Activated CD4-positive, alpha-beta T cell treated with anti-CD3 and anti-CD28 coated beads, Interleukin-2, amount 10 ng/mL, durations not matched to agents 24 days and 14 days (primary cell): ENCODE data around the gene IAH1. TPM values are rescaled to one million over a fixed set of nuclear protein-coding genes. Genes with fewer than 3 reads are reported as not detected.

Experiments used
- DNase-seq: peaks from one replicate; pipeline ENCODE4 v3.0.0; 2022
- H3K27ac Mint-ChIP-seq: one replicate; pipeline ENCODE4 v1.8.0; 2022; ENCODE audit warnings: mild to moderate bottlenecking, mixed read lengths
- H3K27me3 Mint-ChIP-seq: one replicate; pipeline ENCODE4 v1.8.0; 2022; ENCODE audit warnings: mixed read lengths
- H3K36me3 Mint-ChIP-seq: one replicate; pipeline ENCODE4 v1.8.0; 2022; ENCODE audit warnings: low read depth, mild to moderate bottlenecking, mixed read lengths
- H3K4me1 Mint-ChIP-seq: one replicate; pipeline ENCODE4 v1.8.0; 2021; ENCODE audit warnings: mixed read lengths
- H3K4me3 Mint-ChIP-seq: one replicate; pipeline ENCODE4 v1.8.0; 2022; ENCODE audit warnings: mild to moderate bottlenecking, moderate library complexity, mixed read lengths
- H3K9me3 Mint-ChIP-seq: one replicate; pipeline ENCODE4 v1.8.0; 2021; ENCODE audit warnings: mixed read lengths
- intact Hi-C: fragments of 100-400 bp; cut with micrococcal nuclease; formaldehyde crosslinking; loops from one replicate; pipeline ENCODE4 v1.15.1; 2023
- total RNA-seq: library from RNA; stranded (reverse); gene quantifications from 2 replicates; pipeline ENCODE4 v1.2.3, GENCODE V29; 2022

Gene IAH1
- total RNA-seq, 1 donor from 2014 or later, result 78.6 TPM

- Mint-ChIP-seq H3K4me1 (no peaks in the 10 kb centered on the region), H3K9me3 (no peaks in the 10 kb centered on the region), H3K27me3 (no peaks in the 10 kb centered on the region), H3K36me3 (peaks cover 60% of the 10 kb centered on the region), H3K27ac (no peak overlapping the region), H3K4me3 (no peak overlapping the region)
- intact Hi-C loops, result no loop called here
- no peak for DNase-seq
Measured at GRCh38 chr2:9525266-9525665, 50.9 kb downstream of the IAH1 start.

DNA sequence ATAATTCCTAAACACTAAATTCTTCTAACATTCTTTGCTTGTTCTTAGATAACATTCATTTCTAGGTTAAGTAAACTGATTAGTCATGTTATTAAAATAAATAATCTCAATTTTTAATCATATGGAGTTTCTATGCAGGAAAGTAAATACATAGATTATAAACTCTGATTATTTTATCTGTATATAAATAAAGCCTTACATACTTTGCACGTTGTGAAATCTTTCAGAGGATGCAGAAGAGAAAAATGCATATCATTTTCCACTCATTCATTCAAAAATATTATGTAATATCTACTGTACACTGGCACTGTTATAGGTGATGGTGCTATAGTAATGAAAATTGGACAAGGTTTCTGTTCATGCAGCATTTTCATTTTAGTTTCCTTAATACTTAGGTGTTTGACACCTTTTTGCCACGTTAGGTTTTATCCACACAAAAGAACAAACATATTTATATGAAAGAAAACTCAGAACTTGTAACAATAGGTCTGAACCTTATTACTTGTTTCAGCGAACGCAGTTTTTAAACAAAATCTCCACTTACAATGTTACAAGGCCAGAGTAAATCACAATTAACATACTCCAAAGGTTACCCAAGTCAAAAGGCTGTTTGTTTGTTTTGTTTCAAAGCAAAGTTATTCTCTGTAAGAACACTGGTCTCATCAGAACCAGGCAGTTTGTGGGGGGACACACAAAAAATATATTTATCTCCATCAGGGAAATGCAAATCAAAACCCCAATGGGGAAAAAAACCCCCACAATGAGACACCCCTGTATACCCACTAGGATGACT, 53.8 kb downstream of the IAH1 start:
- Mint-ChIP-seq H3K27ac (no peak overlapping the region), H3K36me3 (peaks cover 50% of the 10 kb centered on the region), H3K4me1 (no peaks in the 10 kb centered on the region), H3K27me3 (no peaks in the 10 kb centered on the region), H3K4me3 (no peak overlapping the region), H3K9me3 (no peaks in the 10 kb centered on the region)
- DNase-seq, result no peak
- intact Hi-C loops, result no loop called here

GRCh38 chr2:9532421-9532820, 58.1 kb downstream of the IAH1 start:
- DNase-seq, result no peak
- intact Hi-C loops, result no loop called here
- Mint-ChIP-seq H3K36me3 (peaks cover 48% of the 10 kb centered on the region), H3K27me3 (no peaks in the 10 kb centered on the region), H3K27ac (no peak overlapping the region), H3K4me3 (no peak overlapping the region), H3K4me1 (peaks cover 8% of the 10 kb centered on the region), H3K9me3 (no peaks in the 10 kb centered on the region)

DNA sequence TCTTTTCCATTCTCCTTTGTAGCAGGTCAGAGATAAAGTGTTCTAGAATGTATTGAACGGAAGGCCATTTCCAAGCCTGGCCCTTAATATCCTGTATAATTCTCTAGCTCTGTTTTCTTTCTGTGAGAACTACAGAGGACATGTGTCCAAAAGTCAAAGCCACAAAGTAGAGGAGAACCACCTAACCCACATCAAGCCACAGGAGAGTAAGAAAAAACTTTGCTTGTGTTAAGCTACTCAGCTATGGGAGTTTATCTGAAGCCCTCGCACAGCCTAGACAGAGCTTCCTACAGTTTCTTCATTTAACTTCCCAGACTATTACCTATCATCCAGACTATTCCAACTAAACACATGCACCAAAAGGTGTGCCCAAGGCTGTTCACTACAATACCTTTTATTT, 59.3 kb downstream of the IAH1 start:
- Mint-ChIP-seq H3K36me3 (peaks cover 48% of the 10 kb centered on the region), H3K4me1 (peaks cover 14% of the 10 kb centered on the region), H3K27ac (no peak overlapping the region), H3K9me3 (no peaks in the 10 kb centered on the region), H3K27me3 (no peaks in the 10 kb centered on the region), H3K4me3 (no peak overlapping the region)
- intact Hi-C loops, result no loop called here
- no peak for DNase-seq

DNA sequence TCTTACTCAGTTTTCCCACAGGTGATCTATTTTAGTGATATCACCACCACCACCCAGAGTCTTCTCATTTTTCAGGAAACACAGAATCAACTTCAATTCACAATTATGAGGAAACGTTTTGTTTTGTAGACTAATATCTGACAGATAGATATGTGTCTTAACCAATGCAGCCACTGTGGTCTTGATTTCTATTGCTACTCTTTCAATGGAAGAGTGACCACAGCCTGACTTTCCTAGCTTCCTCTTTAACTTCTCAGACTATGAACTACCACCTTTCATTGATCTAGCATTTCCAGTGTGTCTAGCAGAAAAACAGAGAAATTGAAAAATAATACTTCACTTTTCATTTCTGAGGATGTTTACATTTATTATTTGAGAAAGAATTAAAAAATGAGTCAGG, 60.8 kb downstream of the IAH1 start:
- H3K27me3 Mint-ChIP-seq, result no peaks in the 10 kb centered on the region
- H3K27ac Mint-ChIP-seq, result no peak overlapping the region
- H3K4me1 Mint-ChIP-seq, result peaks cover 18% of the 10 kb centered on the region
- no peak for DNase-seq
- intact Hi-C loops, result no loop called here
- no peak overlapping the region for H3K4me3 Mint-ChIP-seq
- no peaks in the 10 kb centered on the region for H3K9me3 Mint-ChIP-seq
- H3K36me3 Mint-ChIP-seq, result peaks cover 35% of the 10 kb centered on the region

GRCh38 chr2:9536504-9536903, 62.2 kb downstream of the IAH1 start:
- Mint-ChIP-seq H3K27me3 (no peaks in the 10 kb centered on the region), H3K4me3 (no peak overlapping the region), H3K36me3 (peaks cover 35% of the 10 kb centered on the region), H3K27ac (no peak overlapping the region), H3K9me3 (no peaks in the 10 kb centered on the region), H3K4me1 (peaks cover 18% of the 10 kb centered on the region)
- intact Hi-C loops, result no loop called here
- DNase-seq, result no peak

DNA sequence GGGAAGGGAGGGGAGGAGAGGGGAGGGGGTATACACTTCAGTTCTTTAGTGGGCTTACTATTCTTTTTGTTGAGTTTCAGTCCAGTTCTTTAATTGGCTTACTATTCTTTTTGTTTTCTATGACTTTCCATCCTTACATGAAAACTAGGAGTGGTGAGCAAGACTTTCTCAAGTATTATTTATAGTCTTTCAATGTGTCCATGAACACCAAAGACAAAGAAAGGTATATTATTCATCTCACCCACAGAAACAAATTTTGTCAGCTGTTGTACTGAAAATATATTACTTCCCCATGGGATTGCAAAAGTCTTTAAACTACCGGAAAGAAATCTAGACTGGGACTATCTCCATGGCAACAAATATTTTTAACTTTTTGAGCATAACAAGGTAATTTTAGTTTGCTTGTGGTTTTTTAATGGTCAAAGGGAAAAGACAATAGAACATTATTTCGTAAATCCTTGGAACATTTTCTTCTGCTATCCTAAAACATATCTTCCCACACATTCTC, 63.7 kb downstream of the IAH1 start:
- H3K9me3 Mint-ChIP-seq, result no peaks in the 10 kb centered on the region
- H3K4me1 Mint-ChIP-seq, result peaks cover 19% of the 10 kb centered on the region
- H3K36me3 Mint-ChIP-seq, result peaks cover 33% of the 10 kb centered on the region
- intact Hi-C loops, result no loop called here
- H3K27ac Mint-ChIP-seq, result no peak overlapping the region
- no peak overlapping the region for H3K4me3 Mint-ChIP-seq
- no peak for DNase-seq
- no peaks in the 10 kb centered on the region for H3K27me3 Mint-ChIP-seq

Other genes starting within 250 kb of the IAH1 start
- gene ITGB1BP1, start 51.0 kb upstream of the IAH1 start, total RNA-seq, result 121 and 131 TPM in 2 replicates
- gene CPSF3, start 50.9 kb upstream of the IAH1 start, total RNA-seq, result 81.4 TPM in 2 replicates
- gene ADAM17, start 81.3 kb downstream of the IAH1 start, total RNA-seq, result 25.6 and 26.5 TPM in 2 replicates
- gene YWHAQ, start 156.4 kb downstream of the IAH1 start, total RNA-seq, result 321 and 335 TPM in 2 replicates